Measurements from ENCODE around the gene GNAQ. TPM values are rescaled to one million over a fixed set of nuclear protein-coding genes. Genes with fewer than 3 reads are reported as not detected.

The GNAQ gene
- total RNA-seq, 1 donor, result 53.1 TPM

DNA sequence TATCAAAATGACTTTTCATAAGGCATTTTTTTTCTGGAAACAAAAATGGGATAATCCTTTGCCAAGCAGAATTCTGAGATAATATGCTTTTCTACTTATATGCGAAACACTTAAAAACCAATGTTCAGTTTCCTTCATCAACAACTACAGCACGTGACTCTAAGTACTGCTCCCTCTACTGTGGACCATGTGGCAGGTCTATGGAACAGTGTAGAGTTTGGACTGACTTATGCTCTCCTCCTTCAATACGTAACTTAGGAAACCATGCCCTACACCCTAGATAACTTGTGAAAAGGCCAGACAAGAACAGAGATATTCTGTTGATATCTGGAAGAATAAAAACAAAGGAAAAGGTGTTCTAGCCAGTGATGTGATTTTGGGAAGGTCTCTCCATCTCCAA, 272.2 kb downstream of the GNAQ start:
- H3K4me3 ChIP-seq (ENCODE audit: low read depth, low read length), result no peak overlapping the region
- TF ChIP-seq, protein P1, sequence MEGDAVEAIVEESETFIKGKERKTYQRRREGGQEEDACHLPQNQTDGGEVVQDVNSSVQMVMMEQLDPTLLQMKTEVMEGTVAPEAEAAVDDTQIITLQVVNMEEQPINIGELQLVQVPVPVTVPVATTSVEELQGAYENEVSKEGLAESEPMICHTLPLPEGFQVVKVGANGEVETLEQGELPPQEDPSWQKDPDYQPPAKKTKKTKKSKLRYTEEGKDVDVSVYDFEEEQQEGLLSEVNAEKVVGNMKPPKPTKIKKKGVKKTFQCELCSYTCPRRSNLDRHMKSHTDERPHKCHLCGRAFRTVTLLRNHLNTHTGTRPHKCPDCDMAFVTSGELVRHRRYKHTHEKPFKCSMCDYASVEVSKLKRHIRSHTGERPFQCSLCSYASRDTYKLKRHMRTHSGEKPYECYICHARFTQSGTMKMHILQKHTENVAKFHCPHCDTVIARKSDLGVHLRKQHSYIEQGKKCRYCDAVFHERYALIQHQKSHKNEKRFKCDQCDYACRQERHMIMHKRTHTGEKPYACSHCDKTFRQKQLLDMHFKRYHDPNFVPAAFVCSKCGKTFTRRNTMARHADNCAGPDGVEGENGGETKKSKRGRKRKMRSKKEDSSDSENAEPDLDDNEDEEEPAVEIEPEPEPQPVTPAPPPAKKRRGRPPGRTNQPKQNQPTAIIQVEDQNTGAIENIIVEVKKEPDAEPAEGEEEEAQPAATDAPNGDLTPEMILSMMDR (IDR thresholded peaks at IDR 0.05; ENCODE audit: insufficient read depth, low read depth, low read length), result no peak
- DNase-seq (ENCODE audit: low read depth), result no peak

DNA sequence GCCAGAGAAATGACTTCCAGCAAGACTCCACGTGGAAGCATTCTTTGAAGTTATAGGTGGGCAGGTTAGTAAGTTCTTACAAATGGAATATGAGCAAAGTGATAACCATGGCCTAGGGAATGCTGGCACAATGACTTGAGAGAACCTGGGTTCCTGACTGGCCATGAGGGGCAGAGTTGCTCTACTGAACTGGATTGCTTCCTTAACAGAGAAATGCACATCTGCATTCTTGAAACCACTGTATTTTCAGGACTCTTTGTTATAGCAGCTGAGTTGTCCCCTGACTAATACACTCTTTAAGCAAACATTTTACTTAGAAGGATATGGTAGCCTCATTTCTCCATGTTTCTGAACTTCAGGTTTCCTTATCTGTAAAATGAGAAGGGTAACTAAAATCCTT, 275.2 kb downstream of the GNAQ start:
- no peak for DNase-seq (ENCODE audit: low read depth)
- TF ChIP-seq, protein P1 (IDR thresholded peaks at IDR 0.05; ENCODE audit: insufficient read depth, low read depth, low read length), result no peak

DNA sequence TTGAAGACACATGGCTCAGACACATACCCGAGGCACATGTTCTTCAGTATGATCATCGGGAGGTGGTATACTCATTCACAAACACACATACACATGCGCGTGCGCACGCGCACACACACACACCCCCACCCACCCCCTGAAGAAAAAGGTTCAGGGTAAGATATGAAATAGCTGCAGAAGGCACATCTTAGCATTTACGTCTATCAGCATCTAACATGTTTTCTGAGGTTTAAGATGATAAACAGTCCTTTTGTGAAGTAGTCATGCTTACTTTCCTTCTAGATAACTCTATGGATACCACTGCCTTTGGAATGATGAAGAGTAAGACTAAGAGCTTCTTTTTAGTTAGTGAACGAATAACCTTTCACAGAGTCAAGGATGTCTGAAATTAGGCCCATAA, 278.4 kb downstream of the GNAQ start:
- TF ChIP-seq, protein P1 (IDR thresholded peaks at IDR 0.05; ENCODE audit: insufficient read depth, low read depth, low read length), result no peak
- no peak for DNase-seq (ENCODE audit: low read depth)
- no peak overlapping the region for H3K4me3 ChIP-seq (ENCODE audit: low read depth, low read length)

More for the DNA sequence above, 275.2 kb downstream of the GNAQ start:
- no peak overlapping the region for H3K4me3 ChIP-seq (ENCODE audit: low read depth, low read length)

DNA sequence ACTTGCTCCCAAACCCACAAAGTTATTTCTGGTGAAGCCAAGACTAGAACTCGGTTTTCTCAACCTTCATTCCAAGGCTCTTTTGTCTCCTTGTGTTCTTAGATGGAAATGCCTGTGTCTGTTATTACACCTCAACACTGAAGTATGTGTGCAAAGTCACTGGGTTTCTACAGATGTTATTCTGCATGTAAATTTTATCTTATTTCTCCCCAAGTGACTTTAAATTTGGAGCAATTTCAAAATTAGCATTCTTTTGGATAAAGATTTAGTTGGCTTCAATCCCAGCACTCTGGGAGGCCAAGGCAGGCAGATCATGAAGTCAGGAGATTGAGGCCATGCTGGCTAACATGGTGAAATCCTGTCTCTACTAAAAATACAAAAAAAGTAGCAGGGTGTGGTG, 279.1 kb downstream of the GNAQ start:
- TF ChIP-seq, protein P1 (IDR thresholded peaks at IDR 0.05; ENCODE audit: insufficient read depth, low read depth, low read length), result no peak
- peak; percentile 84 for DNase-seq (ENCODE audit: low read depth)
- no peak overlapping the region for H3K4me3 ChIP-seq (ENCODE audit: low read depth, low read length)

DNA sequence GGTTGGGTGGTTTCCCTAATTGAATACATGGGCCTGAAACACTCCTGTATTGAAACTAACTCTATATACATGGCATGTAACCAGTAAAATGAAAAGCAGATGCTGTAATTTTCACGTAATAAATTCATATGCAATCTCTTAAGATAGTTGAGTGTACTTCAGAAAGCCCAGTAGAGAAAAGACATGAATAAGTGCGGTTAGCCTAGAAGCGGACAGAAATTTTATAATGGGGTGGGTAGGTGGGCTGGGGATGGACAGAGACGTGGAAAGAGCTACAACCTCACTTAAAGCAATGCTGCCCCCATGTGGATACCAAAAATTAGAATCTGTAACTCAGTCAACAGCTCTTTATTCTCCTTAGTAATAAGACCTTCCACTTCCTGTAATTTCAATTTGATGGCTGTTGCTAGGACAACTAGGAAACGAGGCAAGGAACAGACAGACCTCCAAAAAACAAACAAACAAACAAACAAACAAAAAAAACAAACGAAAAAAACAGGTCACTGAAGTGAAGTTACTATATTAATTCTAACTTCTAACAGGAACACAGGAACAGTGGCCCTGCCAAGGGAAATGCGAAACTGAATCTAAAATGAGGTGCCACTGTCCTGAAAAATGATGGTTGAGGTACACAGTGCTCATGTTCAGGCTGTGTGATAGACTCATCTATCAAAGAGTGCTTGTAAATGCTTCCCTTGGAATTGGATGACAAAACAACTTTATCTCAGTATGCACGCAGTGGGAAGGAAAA, 280.1 kb downstream of the GNAQ start:
- TF ChIP-seq, protein P1 (IDR thresholded peaks at IDR 0.05; ENCODE audit: insufficient read depth, low read depth, low read length), result peak; percentile 62
- no peak overlapping the region for H3K4me3 ChIP-seq (ENCODE audit: low read depth, low read length)
- peak; percentile 78 for DNase-seq (ENCODE audit: low read depth)

DNA sequence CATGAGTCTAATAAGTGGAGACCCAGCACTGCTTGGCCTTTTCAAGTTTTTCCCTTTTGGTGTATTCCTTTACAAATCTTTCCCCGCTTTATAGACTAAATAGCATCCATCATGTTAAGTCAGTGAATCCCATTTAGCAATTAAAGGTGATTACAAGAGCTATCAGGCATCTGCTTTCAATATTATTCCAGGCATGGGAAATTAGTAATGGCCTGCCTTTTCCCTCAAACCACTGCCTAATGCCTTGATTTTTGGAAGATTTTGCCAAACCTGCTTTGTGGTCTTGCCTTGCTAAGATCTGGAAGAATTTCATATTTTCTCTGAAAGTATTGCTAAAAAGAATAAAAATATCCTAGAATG, 280.6 kb downstream of the GNAQ start:
- TF ChIP-seq, protein P1 (IDR thresholded peaks at IDR 0.05; ENCODE audit: insufficient read depth, low read depth, low read length), result no peak
- DNase-seq (ENCODE audit: low read depth), result no peak

DNA sequence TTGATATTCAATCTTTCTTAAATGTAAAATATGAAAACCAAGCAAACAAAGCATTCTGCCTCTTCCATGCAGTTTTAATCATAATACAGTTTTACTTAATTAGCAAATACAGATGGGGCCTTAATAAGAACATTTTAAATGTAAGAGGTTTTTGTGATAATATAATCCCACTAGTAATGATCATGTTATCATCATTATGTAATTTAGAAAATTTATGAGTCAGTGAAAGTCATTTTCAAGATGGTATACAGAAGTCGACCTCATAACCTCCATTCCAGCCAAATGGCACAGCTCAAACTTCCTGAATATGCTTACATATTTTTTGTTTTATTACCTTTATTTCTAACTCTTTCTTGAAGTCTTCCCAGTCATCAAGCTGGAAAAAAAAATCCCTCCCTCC, 281.3 kb downstream of the GNAQ start:
- no peak overlapping the region for H3K4me3 ChIP-seq (ENCODE audit: low read depth, low read length)
- DNase-seq (ENCODE audit: low read depth), result no peak
- TF ChIP-seq, protein P1 (IDR thresholded peaks at IDR 0.05; ENCODE audit: insufficient read depth, low read depth, low read length), result no peak

More for the DNA sequence above, 280.6 kb downstream of the GNAQ start:
- no peak overlapping the region for H3K4me3 ChIP-seq (ENCODE audit: low read depth, low read length)

Data from fibroblast of villous mesenchyme (primary cell).